GM20431 (cell line): ENCODE data around the gene TMOD1.
"Not testable (repeated sequence)": the region's sequence is repeated elsewhere in the genome, so short reads cannot be mapped to it uniquely, and the experiment has no call there.

ENCODE experiments used
- in situ Hi-C: fragments of 300-500 bp; cut with MseI, MboI; formaldehyde crosslinking; loops from one replicate; pipeline ENCODE4 v1.15.0; 2020; ENCODE audit warnings: low sequenced_read_pairs; ENCODE audit not compliant: unreplicated experiment

TMOD1 gene

GRCh38 chr9:97497558-97498375 is 3.7 kb upstream of the TMOD1 start:
- in situ Hi-C loops = not testable (repeated sequence)

- in situ Hi-C loops = not testable (repeated sequence)
These were observed 2.6 kb upstream of the TMOD1 start for GRCh38 chr9:97498846-97499245.

- in situ Hi-C loops = no loop called here
These were observed 1.2 kb upstream of the TMOD1 start for GRCh38 chr9:97500263-97500662.

GRCh38 chr9:97500765-97501176 is 695 bp upstream of the TMOD1 start:
- in situ Hi-C loops = no loop called here

- in situ Hi-C loops = no loop called here
These were observed 431 bp downstream of the TMOD1 start for GRCh38 chr9:97501972-97502221.

- in situ Hi-C loops = no loop called here
These were observed 937 bp downstream of the TMOD1 start for GRCh38 chr9:97502222-97502983.

GRCh38 chr9:97502984-97503861 is 1.8 kb downstream of the TMOD1 start:
- in situ Hi-C loops = no loop called here

- in situ Hi-C loops = no loop called here
These were observed 2.4 kb downstream of the TMOD1 start for GRCh38 chr9:97503862-97504210.

- in situ Hi-C loops = no loop called here
These were observed 3.1 kb downstream of the TMOD1 start for GRCh38 chr9:97504381-97505216.

- in situ Hi-C loops = no loop called here
These were observed 4.4 kb downstream of the TMOD1 start for GRCh38 chr9:97505845-97506244.

GRCh38 chr9:97506306-97506705 is 4.8 kb downstream of the TMOD1 start:
- in situ Hi-C loops = no loop called here

GRCh38 chr9:97506787-97507186 is 5.3 kb downstream of the TMOD1 start:
- in situ Hi-C loops = no loop called here

GRCh38 chr9:97507428-97507984 is 6.0 kb downstream of the TMOD1 start:
- in situ Hi-C loops = no loop called here

- in situ Hi-C loops = no loop called here
These were observed 7.4 kb downstream of the TMOD1 start for GRCh38 chr9:97508852-97509251.

- in situ Hi-C loops = no loop called here
These were observed 9.6 kb downstream of the TMOD1 start for GRCh38 chr9:97510797-97511654.

- in situ Hi-C loops = no loop called here
These were observed 10.4 kb downstream of the TMOD1 start for GRCh38 chr9:97511655-97512427.

GRCh38 chr9:97512966-97513560 is 11.6 kb downstream of the TMOD1 start:
- in situ Hi-C loops = no loop called here

- in situ Hi-C loops = no loop called here
These were observed 13.1 kb downstream of the TMOD1 start for GRCh38 chr9:97514531-97514930.
